ENCODE data around the gene ATG9A. TPM values are rescaled to one million over a fixed set of nuclear protein-coding genes. Genes with fewer than 3 reads are reported as not detected.

ATG9A gene
- total RNA-seq, 1 donor = 60.8 TPM

DNA sequence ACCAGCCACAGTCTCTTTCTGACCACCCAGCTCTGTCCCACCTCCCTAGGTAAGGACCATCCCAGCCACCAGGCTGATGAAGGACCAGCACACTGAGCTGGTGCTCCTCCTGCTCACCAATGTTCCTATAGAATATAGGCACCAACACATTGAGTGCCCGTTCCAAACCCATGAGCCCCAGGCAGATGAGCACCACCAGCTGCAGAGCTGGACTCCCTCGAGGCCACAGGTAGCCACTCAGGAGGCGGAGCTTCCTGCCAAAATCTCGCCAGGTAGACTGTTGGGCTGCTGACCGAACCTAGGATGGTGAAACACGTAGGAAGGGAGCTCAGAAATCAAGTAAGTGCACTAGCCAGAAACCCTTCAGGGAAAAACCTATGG lies 12.9 kb downstream of the ATG9A start:
- Histone ChIP-seq H4K20me1 (ENCODE audit: insufficient read depth, low read length) (peaks cover 4% of the 10 kb centered on the region), H3K4me2 (ENCODE audit: insufficient read depth, low read length) (no peak overlapping the region), H3K27ac (ENCODE audit: low read depth, low read length) (no peak overlapping the region), H3K9me3 (ENCODE audit: low read depth, low read length) (no peaks in the 10 kb centered on the region), H3K79me2 (ENCODE audit: insufficient read depth, low read length) (peaks cover 3% of the 10 kb centered on the region), H2AFZ (ENCODE audit: low read length) (no peak overlapping the region), H3K36me3 (ENCODE audit: insufficient read depth, low read length) (peaks cover 52% of the 10 kb centered on the region), H3K4me1 (ENCODE audit: insufficient read depth, low read length) (peaks cover 23% of the 10 kb centered on the region), H3K27me3 (ENCODE audit: insufficient read depth, low read length) (no peaks in the 10 kb centered on the region), H3K4me3 (ENCODE audit: insufficient read depth, low read length) (no peak overlapping the region)
- no peak for TF ChIP-seq CTCF (IDR thresholded peaks at IDR 0.05; ENCODE audit: extremely low read depth, low read depth, low read length)
- DNase-seq (ENCODE audit: insufficient read length, low spot score, missing footprints) = no peak

DNA sequence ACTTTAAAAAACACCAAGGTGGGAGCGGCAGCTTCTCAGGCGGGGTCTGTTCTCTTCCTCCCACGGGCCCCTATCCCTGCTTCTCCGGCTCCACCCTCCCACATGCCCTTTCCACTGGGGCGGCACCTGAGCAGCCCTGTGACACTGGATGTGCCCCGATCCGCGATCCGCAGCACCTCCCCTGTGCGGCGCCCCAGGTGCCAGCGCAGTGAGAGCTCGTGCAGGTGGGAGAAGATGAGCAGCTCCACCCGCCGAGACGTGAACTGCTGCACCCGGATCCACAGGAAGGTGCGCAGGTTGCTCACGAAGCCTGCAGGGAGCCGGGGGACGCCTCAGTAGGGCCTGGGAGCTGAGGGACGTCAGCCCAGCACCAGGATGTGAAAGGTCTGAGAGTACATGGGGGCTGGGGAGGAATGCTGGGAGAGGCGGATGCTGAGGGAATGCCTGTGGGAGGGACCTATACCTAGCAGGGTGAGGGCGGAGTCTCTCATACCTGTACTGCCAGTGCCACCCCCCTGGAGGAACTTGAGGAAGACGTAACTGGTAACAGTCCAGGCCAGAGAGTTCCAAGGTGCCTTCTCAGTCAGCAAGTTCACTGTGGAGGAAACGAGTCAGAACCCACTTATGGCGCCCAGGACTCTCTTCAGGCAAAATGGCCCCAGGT lies 13.4 kb downstream of the ATG9A start:
- no peak overlapping the region for H3K27ac ChIP-seq (ENCODE audit: low read depth, low read length)
- H3K4me1 ChIP-seq (ENCODE audit: insufficient read depth, low read length) = peaks cover 23% of the 10 kb centered on the region
- H3K27me3 ChIP-seq (ENCODE audit: insufficient read depth, low read length) = no peaks in the 10 kb centered on the region
- no peak for DNase-seq (ENCODE audit: insufficient read length, low spot score, missing footprints)
- no peaks in the 10 kb centered on the region for H3K9me3 ChIP-seq (ENCODE audit: low read depth, low read length)
- TF ChIP-seq CTCF (IDR thresholded peaks at IDR 0.05; ENCODE audit: extremely low read depth, low read depth, low read length) = no peak
- H4K20me1 ChIP-seq (ENCODE audit: insufficient read depth, low read length) = peaks cover 4% of the 10 kb centered on the region
- H3K4me2 ChIP-seq (ENCODE audit: insufficient read depth, low read length) = no peak overlapping the region
- H3K36me3 ChIP-seq (ENCODE audit: insufficient read depth, low read length) = peaks cover 50% of the 10 kb centered on the region
- no peak overlapping the region for H2AFZ ChIP-seq (ENCODE audit: low read length)
- H3K79me2 ChIP-seq (ENCODE audit: insufficient read depth, low read length) = peaks cover 3% of the 10 kb centered on the region
- H3K4me3 ChIP-seq (ENCODE audit: insufficient read depth, low read length) = no peak overlapping the region

DNA sequence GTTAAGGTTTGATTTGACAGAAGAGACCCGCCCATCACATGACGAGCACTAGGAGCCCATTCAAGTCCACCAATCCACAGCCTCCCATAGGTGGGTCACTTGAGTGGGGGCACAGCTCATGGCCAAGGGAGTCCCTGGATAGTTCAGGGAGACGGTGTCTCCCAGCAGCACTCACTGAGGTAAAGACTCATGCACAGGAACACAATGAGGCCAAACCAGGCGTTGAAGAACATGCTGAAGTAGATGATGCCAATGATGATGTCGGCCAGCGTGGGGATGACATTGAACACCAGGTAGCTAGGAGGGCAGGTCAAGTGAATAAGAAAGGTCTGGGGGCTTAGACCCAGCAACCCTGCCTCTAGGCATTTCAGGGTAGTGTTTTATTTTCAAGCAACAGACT lies 14.7 kb downstream of the ATG9A start:
- Histone ChIP-seq H3K27ac (ENCODE audit: low read depth, low read length) (no peak overlapping the region), H3K79me2 (ENCODE audit: insufficient read depth, low read length) (peaks cover 3% of the 10 kb centered on the region), H3K4me3 (ENCODE audit: insufficient read depth, low read length) (no peak overlapping the region), H3K4me1 (ENCODE audit: insufficient read depth, low read length) (peaks cover 23% of the 10 kb centered on the region), H3K4me2 (ENCODE audit: insufficient read depth, low read length) (no peak overlapping the region), H3K36me3 (ENCODE audit: insufficient read depth, low read length) (peaks cover 49% of the 10 kb centered on the region), H4K20me1 (ENCODE audit: insufficient read depth, low read length) (peaks cover 4% of the 10 kb centered on the region), H2AFZ (ENCODE audit: low read length) (no peak overlapping the region), H3K9me3 (ENCODE audit: low read depth, low read length) (no peaks in the 10 kb centered on the region), H3K27me3 (ENCODE audit: insufficient read depth, low read length) (no peaks in the 10 kb centered on the region)
- TF ChIP-seq CTCF (IDR thresholded peaks at IDR 0.05; ENCODE audit: extremely low read depth, low read depth, low read length) = no peak
- no peak for DNase-seq (ENCODE audit: insufficient read length, low spot score, missing footprints)

DNA sequence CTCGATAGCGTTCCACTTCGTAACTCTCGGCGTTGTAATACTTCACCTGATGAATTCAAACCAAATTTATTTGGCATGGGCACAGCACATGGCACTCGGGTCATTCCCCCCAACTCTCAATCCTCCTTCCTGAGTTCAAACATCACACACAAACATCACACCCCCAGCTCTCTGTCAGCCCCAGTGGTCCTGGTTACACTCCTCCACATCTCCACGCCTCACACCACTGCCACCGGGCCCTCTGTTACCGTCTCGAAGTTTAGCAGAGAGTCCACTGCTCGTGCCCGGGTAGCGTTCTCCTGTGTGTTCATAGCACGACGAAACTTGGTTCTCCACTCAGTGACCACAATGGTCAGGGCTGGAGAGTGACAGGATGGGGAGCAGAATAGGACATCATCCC lies 15.3 kb downstream of the ATG9A start:
- H3K9me3 ChIP-seq (ENCODE audit: low read depth, low read length) = no peaks in the 10 kb centered on the region
- H3K27me3 ChIP-seq (ENCODE audit: insufficient read depth, low read length) = no peaks in the 10 kb centered on the region
- H3K4me3 ChIP-seq (ENCODE audit: insufficient read depth, low read length) = no peak overlapping the region
- no peak overlapping the region for H3K4me2 ChIP-seq (ENCODE audit: insufficient read depth, low read length)
- peaks cover 54% of the 10 kb centered on the region for H3K36me3 ChIP-seq (ENCODE audit: insufficient read depth, low read length)
- peaks cover 3% of the 10 kb centered on the region for H3K79me2 ChIP-seq (ENCODE audit: insufficient read depth, low read length)
- H3K4me1 ChIP-seq (ENCODE audit: insufficient read depth, low read length) = peaks cover 18% of the 10 kb centered on the region
- H2AFZ ChIP-seq (ENCODE audit: low read length) = no peak overlapping the region
- TF ChIP-seq CTCF (IDR thresholded peaks at IDR 0.05; ENCODE audit: extremely low read depth, low read depth, low read length) = no peak
- H4K20me1 ChIP-seq (ENCODE audit: insufficient read depth, low read length) = no peaks in the 10 kb centered on the region
- no peak overlapping the region for H3K27ac ChIP-seq (ENCODE audit: low read depth, low read length)
- no peak for DNase-seq (ENCODE audit: insufficient read length, low spot score, missing footprints)

Data from osteoblast (primary cell).